K562 (cell line): ENCODE data around the gene HS6ST1. TPM values are rescaled to one million over a fixed set of nuclear protein-coding genes. Genes with fewer than 3 reads are reported as not detected.

Source experiments
- ATAC-seq: fragments of 200-7000 bp; cut with Tn5 transposase; 3 replicates; pipeline ENCODE4 v1.9.1; 2020; ENCODE audit warnings: moderate library complexity
- BruUV-seq: library from RNA; stranded (reverse); fragments of 400-500 nt; replicated peaks from 2 replicates; lab custom pipeline; 2021; lab: Mats Ljungman, UMichigan
- CTCF ChIA-PET: fragments of 300-600 bp; formaldehyde crosslinking; extraction: SDS; loops from one replicate; lab custom pipeline; 2021; ENCODE audit warnings: low intra/inter-chr PET ratio; lab: Yijun Ruan, JAX
- POLR2A ChIA-PET: fragments of 300-600, 350-650 bp; sonication (Branson Sonifier 250); formaldehyde crosslinking; extraction: SDS; loops from one replicate; lab custom pipeline; 2021; ENCODE audit warnings: antibody characterized with exemption, inconsistent platforms; lab: Yijun Ruan, JAX
- DNase-seq, 4 experiments: peaks; one replicate each; pipeline versions ENCODE4 v3.0.0 to v3.0.0-alpha.2; 2011 to 2018; ENCODE audit warnings: low spot score in 3 of 4, mixed read lengths in 3 of 4; ENCODE audit errors: extremely low read depth in 1 of 4
- FAIRE-seq: peaks from 2 replicates; lab custom pipeline; 2011; peaks lifted over from hg19 to GRCh38; lab: Jason Lieb, UNC
- H2AFZ ChIP-seq: 2 replicates; pipeline ENCODE4 v1.6.0; 2011; ENCODE audit warnings: low read depth, low read length, control low read depth, inconsistent platforms
- H3K27ac ChIP-seq: fragments of 200-600 bp; 3 replicates; pipeline ENCODE4 v1.8.0; 2011; ENCODE audit warnings: low read depth, mild to moderate bottlenecking, control low read depth, inconsistent platforms, low read length, moderate library complexity, mixed read lengths; ENCODE audit errors: extremely low read depth
- H3K27me3 ChIP-seq, 2 experiments: fragments of 300-600 bp in 1 of 2; 2 replicates in 1 of 2; 3 replicates in 1 of 2; pipeline versions ENCODE4 v1.6.0 to v1.8.0; 2011; ENCODE audit warnings: inconsistent platforms in 2 of 2, low read length in 2 of 2, mild to moderate bottlenecking in 1 of 2, mixed read lengths in 1 of 2, moderate library complexity in 1 of 2; ENCODE audit not compliant: control insufficient read depth in 2 of 2, insufficient read depth in 2 of 2
- H3K36me3 ChIP-seq: fragments of 300-600 bp; 3 replicates; pipeline ENCODE4 v1.8.0; 2011; ENCODE audit warnings: mild to moderate bottlenecking, low read length, inconsistent platforms; ENCODE audit not compliant: control insufficient read depth, insufficient read depth
- H3K4me1 ChIP-seq, 2 experiments: fragments of 200-600 bp in 1 of 2; replicated peaks in 1 of 2; 2 replicates in 1 of 2; 3 replicates in 1 of 2; pipeline versions ENCODE4 v1.5.1 to v1.8.0; 2011; ENCODE audit warnings: inconsistent platforms in 2 of 2, low read length in 2 of 2, mild to moderate bottlenecking in 1 of 2, mixed read lengths in 1 of 2, moderate library complexity in 1 of 2; ENCODE audit not compliant: control insufficient read depth in 2 of 2, insufficient read depth in 2 of 2
- H3K4me2 ChIP-seq: 2 replicates; pipeline ENCODE4 v1.6.1; 2011; ENCODE audit warnings: low read length, control low read depth, inconsistent platforms, mixed read lengths; ENCODE audit not compliant: insufficient read depth
- H3K4me3 ChIP-seq: fragments of 200-600 bp; sonication (generic), shearing (Covaris generic); 2 replicates; pipeline ENCODE4 v1.5.1; 2016; ENCODE audit warnings: control low read depth, inconsistent platforms
- H3K79me2 ChIP-seq: fragments of 200-600 bp; 3 replicates; pipeline ENCODE4 v1.8.0; 2011; ENCODE audit warnings: low read length, inconsistent platforms; ENCODE audit not compliant: control insufficient read depth, insufficient read depth
- H3K9ac ChIP-seq, 2 experiments: 2 replicates each; pipeline versions ENCODE4 v1.6.0 to v1.6.1; 2011; ENCODE audit warnings: low read depth in 2 of 2, low read length in 2 of 2, control low read depth in 1 of 2, inconsistent platforms in 1 of 2, mild to moderate bottlenecking in 1 of 2, mixed read lengths in 1 of 2; ENCODE audit not compliant: insufficient read depth in 1 of 2
- H3K9me1 ChIP-seq: one replicate; pipeline ENCODE4 v1.6.0; 2011; ENCODE audit warnings: inconsistent platforms, mild to moderate bottlenecking, low read length, moderate library complexity; ENCODE audit not compliant: control insufficient read depth, insufficient read depth
- H3K9me3 ChIP-seq: replicated peaks from 2 replicates; pipeline ENCODE4 v1.5.1; 2011; ENCODE audit warnings: low read depth, low read length, inconsistent platforms; ENCODE audit not compliant: control insufficient read depth, insufficient read depth
- H4K20me1 ChIP-seq: replicated peaks from 2 replicates; pipeline ENCODE4 v1.6.1; 2011; ENCODE audit warnings: low read length, inconsistent platforms, mixed read lengths; ENCODE audit not compliant: control insufficient read depth, insufficient read depth
- BCL6 ChIP-seq: fragments of 250-450 bp; sonication (Bioruptor Pico); IDR thresholded peaks from 2 replicates; pipeline ENCODE4 v1.4.0; 2020
- GABPB2 ChIP-seq: fragments of 250-450 bp; sonication (Bioruptor Pico); conservative IDR thresholded peaks from 2 replicates; pipeline ENCODE4 v1.5.1; 2021; ENCODE audit warnings: mild to moderate bottlenecking
- KDM5B ChIP-seq: fragments of 200-600 bp; sonication (generic); IDR thresholded peaks from 2 replicates; pipeline ENCODE4 v1.6.1; 2012; ENCODE audit warnings: low read depth, mild to moderate bottlenecking, moderate library complexity, low read length, control low read depth, inconsistent platforms; ENCODE audit not compliant: insufficient replicate concordance
- KLF1 ChIP-seq: fragments of 450-650 bp; IDR thresholded peaks from 2 replicates; pipeline ENCODE4 v1.6.1; 2016; ENCODE audit warnings: missing genetic modification characterization, missing compliant biosample characterization
- KLF6 ChIP-seq: fragments of 250-450 bp; sonication (Bioruptor Pico); IDR thresholded peaks from 2 replicates; pipeline ENCODE4 v1.4.0; 2020; ENCODE audit warnings: mild to moderate bottlenecking, moderate library complexity, borderline replicate concordance
- PHF20 ChIP-seq: fragments of 450-650 bp; IDR thresholded peaks from 2 replicates; pipeline ENCODE4 v1.6.1; 2018; ENCODE audit not compliant: partially characterized antibody
- SMC3 ChIP-seq: conservative IDR thresholded peaks from 2 replicates; pipeline ENCODE4 v1.6.1; 2011; ENCODE audit warnings: low read depth, low read length, improper control_type of control experiment; ENCODE audit not compliant: insufficient read depth
- WGBS: fragments of 100-300 bp; shearing (Covaris generic); methylation state at CpG from one replicate; pipeline ENCODE4 v1.1.6; 2016; ENCODE audit warnings: low coverage, mixed read lengths; ENCODE audit not compliant: insufficient coverage; ENCODE audit errors: missing lambda C conversion rate; 5-methylcytosine and 5-hydroxymethylcytosine counted together
- in situ Hi-C: fragments of 300-500 bp; cut with MboI; formaldehyde crosslinking; loops from 4 replicates; pipeline ENCODE4 v1.15.0; 2018; ENCODE audit warnings: inconsistent platforms, mixed read lengths
- intact Hi-C: fragments of 100-400 bp; cut with micrococcal nuclease; formaldehyde crosslinking; loops from 2 replicates; pipeline ENCODE4 v1.14.2; 2022
- polyA plus RNA-seq, 8 experiments: library from polyadenylated mRNA; depleted of rRNA in 4 of 8; stranded (reverse) in 5 of 8; unstranded in 3 of 8; fragments of >200 nt; fragmentation: Nextera tagmentation in 2 of 8; fragmentation: Illumina TruSeq in 1 of 8; extraction: Ambion mirVana in 2 of 8; extraction: Trizol in 1 of 8; gene quantifications; 2 replicates each; pipeline versions ENCODE4 v1.2.1 to v1.2.3, GENCODE V29; 2011 to 2014; ENCODE audit warnings: inconsistent platforms in 1 of 8, missing spikeins in 1 of 8
- total RNA-seq, 7 experiments: library from RNA; depleted of rRNA in 6 of 7; stranded (reverse); fragments of >200 nt in 6 of 7; fragmentation: Illumina TruSeq in 2 of 7; extraction: Trizol in 2 of 7; gene quantifications; 2 replicates each; pipeline versions ENCODE4 v1.2.1 to v1.2.3, GENCODE V29; 2011 to 2021; ENCODE audit warnings: low replicate concordance in 1 of 7
- TF ChIP-seq, protein P1 (sequence below), 3 experiments: IDR thresholded peaks in 2 of 3; conservative IDR thresholded peaks in 1 of 3; 2 replicates each; pipeline ENCODE4 v1.5.1; 2011 to 2012; ENCODE audit warnings: low read length in 3 of 3, mild to moderate bottlenecking in 3 of 3, control low read depth in 2 of 3, improper control_type of control experiment in 1 of 3, inconsistent platforms in 1 of 3, low read depth in 1 of 3, mixed read lengths in 1 of 3, moderate library complexity in 1 of 3; ENCODE audit not compliant: insufficient read depth in 2 of 3

The HS6ST1 gene
- total and polyA plus RNA-seq, 9 of the 15 experiments (the other 6 are each of a cell fraction or from before 2014, with no cell fraction given) = 0.06 to 7.4 (median 3.8) TPM

DNA sequence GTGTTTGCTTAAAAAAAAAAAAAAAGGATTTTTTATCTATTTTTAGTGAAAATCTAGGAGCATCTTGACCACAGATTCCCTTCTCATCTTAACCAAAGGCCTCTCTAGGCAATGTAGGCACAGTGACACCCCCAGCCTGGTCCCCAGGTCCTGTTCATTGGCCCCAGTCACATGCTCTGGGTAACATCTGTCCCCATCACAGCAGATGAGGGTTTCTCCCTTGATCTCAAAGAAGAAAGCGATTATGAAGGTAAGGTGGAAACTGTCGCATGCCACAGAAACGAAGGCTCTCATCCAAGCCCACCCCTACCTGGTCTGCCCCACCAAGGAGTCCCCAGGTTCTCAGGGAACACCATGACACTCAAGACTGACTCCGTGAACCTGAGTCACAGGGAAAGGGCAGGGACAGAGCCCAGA lies 4.7 kb downstream of the HS6ST1 start:
- no peak overlapping the region for H3K9ac ChIP-seq
- no peaks in the 10 kb centered on the region for H3K79me2 ChIP-seq
- no peak for FAIRE-seq

DNA sequence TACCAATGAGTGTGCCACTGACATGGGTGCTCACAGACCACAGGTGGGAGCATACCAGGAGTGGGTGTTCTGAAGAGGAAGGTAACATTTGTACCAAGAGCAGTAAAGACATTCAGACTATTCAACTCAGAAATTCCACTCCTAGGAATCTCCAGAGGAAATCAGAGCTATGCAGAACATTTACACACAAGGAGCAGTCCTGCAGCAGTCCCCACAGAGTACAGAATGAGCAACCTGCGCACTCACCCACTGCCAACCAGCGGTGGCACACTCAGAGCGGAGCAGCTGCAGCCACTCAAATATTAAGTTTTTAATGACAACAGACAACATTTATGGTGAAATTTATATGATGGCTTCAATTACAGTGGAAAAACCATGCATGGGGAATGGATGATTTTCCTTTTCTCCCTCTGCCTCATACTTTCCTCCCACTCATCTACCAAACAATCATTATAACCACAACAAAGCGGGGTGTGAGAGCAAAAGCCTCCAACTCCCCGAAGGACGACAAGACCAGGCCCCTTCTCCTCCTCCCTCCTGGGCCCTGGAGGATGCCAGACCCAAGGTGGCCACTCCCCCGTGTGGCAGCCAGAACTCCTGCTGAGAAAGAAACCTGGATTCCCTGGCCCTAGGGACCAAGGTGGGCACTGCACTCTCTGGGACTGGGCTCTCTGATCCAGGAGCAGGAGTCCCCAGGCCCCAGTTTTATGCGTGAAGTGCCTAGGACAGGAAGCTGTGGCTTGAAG lies 5.4 kb downstream of the HS6ST1 start:
- ATAC-seq (no peak), DNase-seq (peak in 2 of 4 experiments; percentile 35 to 44), FAIRE-seq (no peak)
- 52% methylated on average over 7 of the region's 8 CpGs for WGBS
- Histone ChIP-seq H3K4me3 (no peak overlapping the region), H3K9me3 (no peaks in the 10 kb centered on the region), H2AFZ (no peak overlapping the region), H3K9me1 (peaks cover 6% of the 10 kb centered on the region), H3K36me3 (no peaks in the 10 kb centered on the region), H3K27ac (no peak overlapping the region), H3K79me2 (no peaks in the 10 kb centered on the region), H4K20me1 (peaks cover 75% of the 10 kb centered on the region), H3K4me2 (no peak overlapping the region), H3K4me1 (peaks cover 14 to 42% of the 10 kb centered on the region in 2 experiments), H3K9ac (no peak overlapping the region)
- in situ Hi-C loops = no loop called here
- POLR2A ChIA-PET = interaction anchor here (1.2 kb wide), 1 partner anchor 30 kb away, joined by 3 read pairs; no protein-coding TSS in a partner anchor
- CTCF ChIA-PET = interaction anchor here (0.6 kb wide), 1 partner anchor 370 kb away, joined by 3 read pairs; no protein-coding TSS in a partner anchor
- intact Hi-C loops = no loop called here
- no TSS peak for BruUV-seq
- TF ChIP-seq, protein P1, sequence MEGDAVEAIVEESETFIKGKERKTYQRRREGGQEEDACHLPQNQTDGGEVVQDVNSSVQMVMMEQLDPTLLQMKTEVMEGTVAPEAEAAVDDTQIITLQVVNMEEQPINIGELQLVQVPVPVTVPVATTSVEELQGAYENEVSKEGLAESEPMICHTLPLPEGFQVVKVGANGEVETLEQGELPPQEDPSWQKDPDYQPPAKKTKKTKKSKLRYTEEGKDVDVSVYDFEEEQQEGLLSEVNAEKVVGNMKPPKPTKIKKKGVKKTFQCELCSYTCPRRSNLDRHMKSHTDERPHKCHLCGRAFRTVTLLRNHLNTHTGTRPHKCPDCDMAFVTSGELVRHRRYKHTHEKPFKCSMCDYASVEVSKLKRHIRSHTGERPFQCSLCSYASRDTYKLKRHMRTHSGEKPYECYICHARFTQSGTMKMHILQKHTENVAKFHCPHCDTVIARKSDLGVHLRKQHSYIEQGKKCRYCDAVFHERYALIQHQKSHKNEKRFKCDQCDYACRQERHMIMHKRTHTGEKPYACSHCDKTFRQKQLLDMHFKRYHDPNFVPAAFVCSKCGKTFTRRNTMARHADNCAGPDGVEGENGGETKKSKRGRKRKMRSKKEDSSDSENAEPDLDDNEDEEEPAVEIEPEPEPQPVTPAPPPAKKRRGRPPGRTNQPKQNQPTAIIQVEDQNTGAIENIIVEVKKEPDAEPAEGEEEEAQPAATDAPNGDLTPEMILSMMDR (IDR thresholded peaks at IDR 0.05 in 2 of 3, conservative IDR thresholded peaks at IDR 0.05 in 1 of 3; ENCODE audit: insufficient read depth in 2 of 3, low read depth in 1 of 3, low read length in 3 of 3) = peak; percentile 16 to 69 (median 29); a peak in 4 of 6 replicates
- TF ChIP-seq SMC3 = 0 out of 2 replicates have a peak, but pooled peaks have one; percentile 0
- no peak for TF ChIP-seq BCL6
- TF ChIP-seq, all 486 proteins: peak for 2
- H3K27me3 ChIP-seq = peaks cover 0 to 8% of the 10 kb centered on the region in 2 experiments; a peak in 1 of 5 replicates

More for the DNA sequence above, 4.7 kb downstream of the HS6ST1 start:
- Histone ChIP-seq H3K27ac (no peak overlapping the region), H4K20me1 (peaks cover 70% of the 10 kb centered on the region), H3K9me3 (no peaks in the 10 kb centered on the region), H3K4me2 (no peak overlapping the region), H3K4me1 (peaks cover 12 to 41% of the 10 kb centered on the region in 2 experiments), H3K36me3 (no peaks in the 10 kb centered on the region), H3K4me3 (no peak overlapping the region), H3K27me3 (peaks cover 0 to 8% of the 10 kb centered on the region in 2 experiments; a peak in 1 of 5 replicates), H2AFZ (no peak overlapping the region), H3K9me1 (peaks cover 6% of the 10 kb centered on the region)
- 65% methylated on average over 4 of the region's 4 CpGs for WGBS
- DNase-seq = no peak
- TF ChIP-seq KLF1 (tag) = no peak
- TF ChIP-seq SMC3 = 0 out of 2 replicates have a peak, but pooled peaks have one; percentile 0
- no peak for TF ChIP-seq KDM5B
- no peak for TF ChIP-seq GABPB2 (CRISPR knock-in tag)
- TF ChIP-seq KLF6 (CRISPR knock-in tag) = no peak
- no peak for TF ChIP-seq PHF20
- ChIA-PET CTCF (interaction anchor here (0.6 kb wide), 1 partner anchor 370 kb away, joined by 3 read pairs; no protein-coding TSS in a partner anchor), POLR2A (no interaction called here)
- no TSS peak for BruUV-seq
- in situ Hi-C loops = no loop called here
- ATAC-seq = no peak
- intact Hi-C loops = no loop called here
